OCI-LY7 (cell line): ENCODE data around the gene S100B.

Experiments
- CTCF ChIP-seq: fragments of 200-600 bp; sonication (generic); conservative IDR thresholded peaks from 2 replicates; pipeline ENCODE4 v1.5.1; 2014; ENCODE audit warnings: mild to moderate bottlenecking, antibody characterized with exemption, low read length, moderate library complexity, mixed read lengths
- EZH2phosphoT487 ChIP-seq: fragments of 200-600 bp; sonication (generic); IDR thresholded peaks from 2 replicates; pipeline ENCODE4 v1.6.1; 2018; ENCODE audit warnings: low read depth, borderline replicate concordance, mild to moderate bottlenecking, mixed run types, antibody characterized with exemption, low read length, moderate library complexity, mixed read lengths

GRCh38 chr21:46643379-46644177, 38.7 kb upstream of the S100B start:
- TF ChIP-seq CTCF (no peak), EZH2phosphoT487 (no peak)
